HG02642 (cell line): ENCODE data around the gene DUSP6.

Experiments
- ATAC-seq: cut with Tn5 transposase; IDR thresholded peaks from one replicate; pipeline ENCODE4 v1.9.1; 2021; ENCODE audit warnings: mild to moderate bottlenecking; ENCODE audit not compliant: unreplicated experiment, poor library complexity

DUSP6 gene, protein sequence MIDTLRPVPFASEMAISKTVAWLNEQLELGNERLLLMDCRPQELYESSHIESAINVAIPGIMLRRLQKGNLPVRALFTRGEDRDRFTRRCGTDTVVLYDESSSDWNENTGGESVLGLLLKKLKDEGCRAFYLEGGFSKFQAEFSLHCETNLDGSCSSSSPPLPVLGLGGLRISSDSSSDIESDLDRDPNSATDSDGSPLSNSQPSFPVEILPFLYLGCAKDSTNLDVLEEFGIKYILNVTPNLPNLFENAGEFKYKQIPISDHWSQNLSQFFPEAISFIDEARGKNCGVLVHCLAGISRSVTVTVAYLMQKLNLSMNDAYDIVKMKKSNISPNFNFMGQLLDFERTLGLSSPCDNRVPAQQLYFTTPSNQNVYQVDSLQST

DNA sequence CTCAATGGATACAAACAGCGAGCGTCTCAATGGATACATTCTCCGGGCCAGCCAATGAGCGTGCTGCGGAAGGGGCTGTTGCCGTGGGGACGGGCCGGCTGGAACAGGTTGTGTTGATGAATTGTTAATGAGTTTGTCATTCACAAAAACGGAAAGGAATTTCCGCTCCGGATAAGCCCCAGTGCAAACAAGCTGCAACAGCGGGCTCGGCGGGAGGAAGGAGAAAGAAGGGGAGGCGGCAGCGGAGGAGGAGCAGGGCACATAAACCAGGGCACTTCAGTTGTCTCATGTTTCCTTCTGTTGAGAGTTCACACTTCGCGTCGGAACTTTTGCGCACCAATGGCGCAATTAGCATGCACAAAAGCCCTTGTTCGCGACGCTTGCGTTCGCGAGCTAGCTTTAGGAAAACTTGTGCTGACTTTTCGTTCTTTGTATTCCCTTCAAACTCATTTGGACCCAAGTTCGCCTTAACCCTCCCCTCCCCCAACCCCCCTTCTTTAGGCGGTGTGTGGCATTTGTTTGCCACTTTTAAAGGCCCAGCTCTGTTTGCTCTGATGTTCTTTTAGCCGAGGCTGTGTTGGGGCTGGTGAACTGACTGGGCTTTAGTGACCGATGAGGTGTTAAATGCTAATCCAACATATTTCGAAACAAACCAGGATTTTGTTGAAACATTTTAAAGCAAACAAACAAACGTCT lies at the start of gene DUSP6:
Gene DUSP6, minus strand, starts transcription at position 10 of the 696 bp plus-strand sequence. CDS start 462 bp downstream, outside the sequence.
- peak; percentile 45 for ATAC-seq

DNA sequence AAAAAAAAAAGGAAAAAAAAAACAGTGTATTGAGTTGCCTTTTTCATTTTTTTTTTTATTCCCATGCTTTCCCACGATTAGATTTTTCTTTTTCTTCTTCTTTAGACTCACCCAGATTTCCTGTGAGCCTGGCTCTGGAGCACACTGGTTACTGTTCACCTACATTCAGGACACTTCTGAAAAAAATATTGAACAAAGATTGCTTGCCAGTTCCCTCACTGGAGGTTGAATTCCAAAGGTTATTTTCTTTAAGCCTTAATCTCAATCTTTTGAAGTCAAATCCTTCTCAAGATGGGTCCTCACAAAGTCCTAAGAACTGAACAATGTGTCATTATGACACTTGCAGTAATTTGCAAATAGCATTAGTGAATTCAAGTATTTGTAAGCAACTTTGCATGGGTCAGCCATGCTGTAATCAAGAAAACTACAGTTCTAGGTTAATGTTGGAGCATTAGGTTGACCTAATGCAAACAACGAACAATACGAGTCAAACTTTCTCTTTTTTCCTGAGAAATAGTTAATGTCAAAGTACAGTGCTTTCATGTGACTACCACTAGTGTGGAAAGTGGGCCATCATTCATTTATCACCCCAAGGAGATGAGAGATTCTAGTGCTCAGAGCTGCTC lies 49.2 kb upstream of the DUSP6 start:
- ATAC-seq, result no peak

DNA sequence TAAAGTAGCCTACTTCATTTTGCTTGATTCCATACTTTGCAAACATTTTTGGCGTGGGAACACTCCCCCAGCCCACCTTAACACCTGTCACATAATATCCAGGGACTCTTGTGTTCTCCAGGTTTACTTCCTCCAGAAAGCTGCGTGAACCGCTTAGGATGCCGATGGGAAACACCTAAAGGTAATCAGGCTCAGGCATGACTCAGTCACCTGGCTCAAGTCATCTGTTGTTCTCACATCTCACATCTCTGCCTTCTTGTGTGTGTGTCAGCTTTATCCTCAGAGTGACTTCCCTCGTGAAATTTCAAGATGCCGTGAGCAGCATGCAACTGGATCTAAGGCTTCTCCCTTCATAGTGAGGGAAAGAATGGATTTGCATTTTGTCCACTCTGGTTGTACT lies 48.1 kb upstream of the DUSP6 start:
- no peak for ATAC-seq

DNA sequence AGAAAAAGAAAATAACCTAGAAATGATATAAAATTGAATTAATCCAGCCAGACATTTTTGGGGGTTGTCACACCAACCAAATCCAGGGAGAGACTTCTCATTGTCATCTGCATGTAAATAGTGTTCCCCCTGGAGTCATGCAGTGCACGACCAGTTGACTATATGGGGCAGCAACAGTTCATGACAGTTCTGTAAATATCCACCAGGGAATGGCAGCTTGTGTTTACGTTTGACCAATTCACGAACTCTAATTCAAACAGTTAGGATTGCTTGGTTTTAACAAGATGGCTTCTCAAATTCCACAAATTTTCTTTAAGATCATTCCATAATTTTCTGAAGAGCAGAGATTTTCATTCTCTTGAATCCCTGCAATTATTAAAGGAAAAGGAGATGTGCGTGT lies 43.4 kb upstream of the DUSP6 start:
- ATAC-seq, result no peak

DNA sequence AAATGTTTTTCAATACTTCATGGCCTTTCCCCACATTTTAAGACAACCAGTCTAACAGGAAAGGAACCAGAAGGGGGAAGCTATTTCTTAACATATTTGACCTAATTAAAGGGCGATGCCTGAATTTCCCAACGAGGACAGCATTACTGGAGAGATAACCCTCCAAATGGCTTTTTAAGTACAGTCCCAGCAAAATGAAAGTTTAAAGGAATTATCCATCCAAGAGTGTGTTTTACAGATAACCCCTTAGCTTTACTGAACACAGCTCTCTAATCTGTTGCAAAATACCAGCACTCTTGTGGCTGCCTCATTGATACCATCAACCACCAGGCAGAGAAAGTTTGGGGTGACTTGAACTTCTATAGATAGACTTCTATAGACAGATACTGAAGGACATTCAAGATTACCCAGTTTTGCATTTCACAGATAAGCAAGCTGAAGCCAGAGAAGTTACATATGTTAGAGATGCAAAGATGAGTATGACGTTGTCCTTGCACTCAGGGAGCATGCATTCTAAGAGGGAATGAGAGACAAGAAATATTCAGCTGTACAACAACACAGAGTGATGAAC lies 41.3 kb upstream of the DUSP6 start:
- ATAC-seq, result no peak

DNA sequence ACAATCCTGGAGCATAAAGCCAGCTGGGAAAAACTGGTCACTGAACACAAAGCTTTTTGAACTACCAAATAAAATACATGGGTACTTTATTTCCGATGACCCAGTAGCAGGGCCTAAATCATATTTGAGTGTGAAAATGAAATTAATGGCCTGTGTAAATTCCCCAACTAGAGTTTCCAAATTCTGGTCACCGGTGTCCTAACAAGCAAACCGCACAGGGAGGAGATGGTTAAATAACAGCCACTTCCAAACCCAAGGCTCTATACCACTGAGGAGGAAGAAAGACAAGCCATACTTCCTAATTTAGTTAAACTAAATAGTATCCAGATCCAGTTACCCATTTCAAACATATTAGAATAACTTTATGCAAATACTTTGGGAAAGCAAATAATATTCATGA lies 40.1 kb upstream of the DUSP6 start:
- ATAC-seq, result no peak

DNA sequence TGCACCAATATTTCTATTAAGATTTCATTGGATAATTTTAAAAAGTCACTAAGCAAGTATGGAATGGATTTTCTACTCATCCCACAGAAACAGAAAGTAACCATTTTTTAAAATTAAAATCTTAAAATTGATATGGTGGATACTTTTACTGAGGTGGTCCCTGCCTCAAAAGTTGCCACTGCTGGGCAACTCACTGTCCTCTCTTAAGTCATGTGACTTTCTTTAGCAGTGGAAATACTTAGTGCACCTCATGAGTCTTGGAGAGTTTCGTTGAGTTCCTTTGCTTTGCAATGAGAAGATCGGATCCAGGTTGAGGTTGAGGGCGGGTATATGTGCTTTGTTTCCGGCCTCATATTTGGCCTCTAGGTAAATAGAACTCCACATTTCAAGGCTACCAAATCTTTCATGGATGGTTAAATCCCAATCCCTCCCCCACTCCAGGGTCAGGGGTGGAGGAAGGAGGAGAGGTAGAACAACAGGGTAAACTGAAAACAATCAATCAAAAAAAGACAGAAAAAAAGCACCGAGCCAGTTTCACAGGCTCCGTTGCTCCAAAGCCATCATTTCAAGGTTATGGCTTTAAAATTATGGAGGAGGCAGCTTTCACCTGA lies 39.5 kb upstream of the DUSP6 start:
- no peak for ATAC-seq

DNA sequence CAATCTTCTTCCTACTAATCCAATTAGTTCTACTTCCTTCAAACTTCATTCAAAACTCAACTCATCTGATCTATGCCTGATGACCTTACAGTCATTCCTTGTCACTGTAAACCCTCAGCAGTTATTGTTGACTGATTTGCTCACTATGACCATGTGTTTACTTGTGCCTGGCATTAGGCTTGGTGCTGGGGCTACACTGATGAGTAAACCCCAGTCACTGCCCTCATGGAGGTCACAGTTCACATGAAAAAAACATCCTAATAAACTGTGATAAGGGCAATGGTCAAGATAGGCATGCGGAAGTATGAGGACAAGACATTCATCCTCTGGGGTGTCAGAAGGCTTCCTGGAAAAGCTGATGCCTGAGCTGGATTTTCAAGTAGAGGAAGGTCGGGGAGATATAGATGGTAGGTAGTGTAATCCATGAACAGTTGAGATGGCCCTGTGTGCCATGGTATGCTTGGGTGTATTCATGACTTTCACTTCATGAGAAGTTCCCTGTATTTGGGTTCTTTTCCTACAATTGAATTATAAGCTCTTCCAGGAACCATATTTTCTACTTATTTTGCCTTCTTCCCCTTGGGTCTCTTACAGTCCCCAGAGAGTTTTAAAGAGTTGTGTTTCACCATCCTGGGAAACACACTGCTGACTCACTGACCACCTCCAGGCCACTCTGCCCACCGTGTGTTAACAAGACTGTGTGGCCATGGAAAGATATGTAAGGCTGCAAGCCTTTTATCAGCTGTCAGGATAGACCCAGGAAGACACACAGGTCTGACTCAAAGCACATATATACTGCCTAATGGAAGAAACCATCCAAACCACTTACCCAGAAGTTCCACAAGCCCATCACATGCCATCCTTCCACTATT lies 38.7 kb upstream of the DUSP6 start:
- no peak for ATAC-seq

DNA sequence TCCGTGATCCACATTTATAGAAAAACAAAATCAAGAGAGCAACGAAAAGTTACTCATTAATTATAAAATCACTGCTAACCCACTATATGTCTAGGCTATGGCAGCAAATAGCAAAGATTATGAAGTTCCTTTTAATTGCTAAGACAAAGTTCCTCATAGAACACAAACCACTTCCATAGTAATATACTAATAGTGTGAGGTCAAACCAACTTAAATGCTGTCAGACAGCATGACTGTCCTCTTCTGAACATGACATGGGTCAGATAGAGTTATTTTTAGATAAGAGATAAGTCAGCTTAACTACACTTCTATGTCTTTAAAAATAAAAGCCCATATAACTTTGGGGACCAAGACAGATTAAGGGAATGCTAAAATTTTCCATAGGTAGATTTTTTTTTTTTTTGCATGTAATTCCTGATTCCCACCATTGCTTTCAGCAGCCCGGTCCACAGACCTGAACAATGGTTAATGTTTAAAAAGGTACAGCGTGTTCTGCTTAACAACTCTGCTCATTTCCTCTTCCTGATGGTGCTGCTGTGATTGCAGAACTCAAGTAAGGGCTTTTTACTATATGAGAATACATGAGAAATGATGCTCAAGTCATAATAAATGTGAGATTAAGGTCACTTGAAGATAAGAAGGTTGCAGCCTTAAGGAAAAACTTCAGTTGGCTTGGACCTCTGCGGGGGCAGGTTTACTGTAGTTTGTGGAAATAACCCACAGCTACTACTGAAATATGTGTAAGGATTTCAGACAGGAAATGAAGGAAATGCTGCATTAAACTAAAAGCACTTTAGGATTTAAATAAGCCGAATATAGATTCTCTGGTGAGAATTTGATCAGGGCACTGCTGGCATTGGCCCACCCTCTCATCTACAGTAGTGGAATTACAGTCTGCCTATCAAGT lies 37.7 kb upstream of the DUSP6 start:
- ATAC-seq, result peak; percentile 54

DNA sequence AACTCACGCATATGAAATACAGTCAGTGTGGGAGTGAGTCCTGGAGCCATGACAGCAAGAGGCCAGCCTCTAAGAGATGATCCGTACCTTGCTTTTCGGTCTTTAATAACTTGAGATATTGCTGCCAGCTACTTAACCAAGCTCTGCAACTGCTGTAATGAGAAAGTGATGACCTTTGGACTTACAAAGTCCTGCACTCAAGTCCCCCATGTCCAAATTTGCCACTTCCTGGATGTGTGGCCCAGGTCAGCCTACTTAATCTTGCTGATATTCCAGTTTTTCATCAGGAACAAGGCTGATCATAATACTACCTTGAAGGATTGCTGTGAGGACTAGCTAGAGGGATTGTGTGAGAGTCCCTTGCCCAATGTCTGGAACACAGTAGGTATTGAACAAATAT lies 33.8 kb upstream of the DUSP6 start:
- ATAC-seq, result no peak

DNA sequence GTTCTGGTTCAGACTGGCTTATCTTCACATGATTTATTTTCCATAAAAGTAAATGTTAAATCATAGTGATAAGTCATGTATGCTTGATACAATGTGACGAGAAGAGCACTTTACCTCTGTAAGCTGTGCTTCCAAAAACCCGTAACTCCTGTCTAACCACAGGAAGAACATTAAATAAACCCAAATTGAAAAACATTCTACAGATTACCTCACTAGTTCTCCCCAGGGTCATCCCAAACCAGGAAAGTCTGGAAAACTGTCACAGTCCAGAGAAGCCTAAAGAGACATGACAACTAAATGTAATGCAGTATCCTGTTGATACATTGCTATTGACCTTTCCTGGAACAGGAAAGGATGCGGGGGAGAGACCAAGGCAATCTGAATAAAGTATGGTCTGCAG lies 32.5 kb upstream of the DUSP6 start:
- ATAC-seq, result no peak

DNA sequence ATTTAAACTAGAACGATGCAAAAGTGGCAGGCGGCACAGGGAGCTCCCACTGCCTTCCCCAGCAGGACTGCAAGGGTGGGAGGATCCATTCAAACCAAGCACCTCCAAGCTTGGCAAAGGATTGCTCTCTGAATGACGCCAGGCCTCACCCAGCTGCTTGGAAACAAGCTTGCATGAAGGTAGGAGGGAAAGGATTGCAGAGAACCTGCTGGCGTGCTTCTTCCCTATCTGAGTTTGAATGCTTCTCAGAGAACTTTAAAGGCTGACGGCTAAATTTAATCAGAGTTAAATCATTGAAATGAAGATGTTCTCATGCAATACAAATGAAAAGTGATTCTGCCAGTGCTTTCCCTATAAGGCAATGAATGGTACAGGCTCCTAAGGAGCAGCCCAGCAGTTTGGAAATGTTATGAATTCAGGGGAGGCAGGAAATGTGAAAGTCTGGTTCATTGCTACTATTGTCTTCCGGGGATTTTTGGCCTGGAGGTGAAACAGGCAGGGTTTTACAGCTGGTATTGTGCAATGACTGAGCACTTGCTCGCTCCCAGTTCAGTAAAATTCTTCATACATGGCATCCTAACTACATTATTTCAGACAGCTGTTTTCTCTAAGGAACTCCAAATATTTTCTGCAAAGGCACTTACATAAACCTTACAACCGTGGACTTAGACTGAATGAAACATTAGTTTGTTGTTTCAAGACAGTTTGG lies 31.9 kb upstream of the DUSP6 start:
- no peak for ATAC-seq

DNA sequence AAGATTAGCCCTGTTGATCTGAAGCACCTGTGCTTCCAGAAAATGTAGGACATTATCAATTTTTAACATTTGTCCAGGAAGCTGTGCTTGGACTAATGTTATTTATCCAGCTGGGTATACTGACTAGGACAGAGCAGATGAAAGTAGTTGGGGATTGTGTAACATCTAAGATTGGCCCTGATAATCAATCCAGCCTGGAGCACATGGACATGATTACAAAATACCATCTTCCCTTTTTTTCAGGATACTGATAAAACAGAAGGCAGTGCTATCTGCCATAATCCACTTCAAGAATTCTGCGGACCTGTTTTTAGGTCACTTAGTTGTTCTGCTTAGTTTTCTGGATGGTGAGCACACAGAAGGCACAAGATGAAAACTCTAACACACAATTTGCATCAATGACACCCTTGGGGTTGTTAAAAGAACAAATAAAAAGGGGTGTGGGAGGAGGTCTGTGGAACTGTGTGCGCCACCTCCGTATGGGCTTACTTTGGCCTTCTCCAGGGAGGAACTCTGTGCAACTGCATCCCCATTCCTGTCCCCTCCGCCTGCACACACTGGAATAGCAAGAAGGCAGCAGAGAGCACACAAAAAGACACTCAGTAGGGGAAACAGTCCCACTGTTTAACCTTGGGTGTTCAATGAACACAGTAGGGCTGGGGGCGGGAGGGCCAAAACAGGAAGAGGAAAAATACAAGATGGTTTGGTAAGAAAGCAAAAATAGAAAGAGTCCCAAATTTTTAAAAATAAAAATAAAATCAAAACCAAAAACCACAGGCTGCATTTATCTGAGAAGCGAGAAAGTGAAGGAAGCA lies 31.1 kb upstream of the DUSP6 start:
- ATAC-seq, result no peak

DNA sequence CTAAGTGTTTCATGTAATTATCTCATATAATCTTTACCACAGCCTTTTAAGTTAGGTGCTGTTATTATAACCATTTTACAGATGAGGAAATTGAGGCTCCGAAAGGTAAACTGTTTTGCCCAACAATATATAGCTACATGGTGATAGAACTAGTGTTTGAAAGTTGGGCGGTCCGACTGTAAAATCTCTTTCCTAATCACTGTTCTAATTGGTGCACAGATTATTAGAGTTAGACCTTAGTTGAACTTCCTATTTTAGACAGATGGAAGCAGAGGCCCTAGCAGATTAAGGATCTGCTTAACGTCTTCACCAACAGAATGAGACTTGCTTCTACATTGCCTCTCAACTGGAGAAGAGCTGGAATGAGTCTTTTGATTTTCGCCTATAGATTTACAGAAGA lies 30.0 kb upstream of the DUSP6 start:
- ATAC-seq, result no peak

DNA sequence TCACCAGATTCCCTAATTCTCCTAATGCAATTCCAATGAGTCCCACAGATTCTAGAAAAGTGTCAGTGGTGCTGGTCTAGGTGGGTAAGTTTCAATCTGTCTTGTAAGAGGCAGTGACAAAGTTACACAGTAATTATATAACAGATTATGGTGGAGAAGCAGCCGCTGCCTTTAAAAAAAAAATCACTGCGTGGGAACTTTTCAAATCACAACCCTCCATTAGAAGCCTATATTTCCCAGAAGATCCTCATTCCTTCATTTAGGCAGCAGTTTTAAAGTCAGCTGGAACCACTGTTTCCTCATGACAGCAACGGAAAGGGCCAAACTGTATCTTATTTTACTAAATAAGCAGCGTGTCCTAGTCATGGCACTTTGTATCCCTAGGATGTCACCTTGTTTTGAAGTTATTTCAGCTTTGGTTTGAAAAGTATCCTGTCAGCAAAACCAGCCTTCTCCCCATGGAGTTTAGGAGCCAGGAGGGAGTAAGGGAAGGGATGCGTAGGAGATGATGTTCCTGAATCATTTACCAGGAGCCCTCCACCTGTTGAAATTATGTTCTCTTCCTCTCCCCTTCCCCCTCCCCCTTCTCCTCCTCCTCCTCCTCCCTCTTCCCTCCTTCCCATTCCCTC lies 27.7 kb upstream of the DUSP6 start:
- ATAC-seq, result no peak

DNA sequence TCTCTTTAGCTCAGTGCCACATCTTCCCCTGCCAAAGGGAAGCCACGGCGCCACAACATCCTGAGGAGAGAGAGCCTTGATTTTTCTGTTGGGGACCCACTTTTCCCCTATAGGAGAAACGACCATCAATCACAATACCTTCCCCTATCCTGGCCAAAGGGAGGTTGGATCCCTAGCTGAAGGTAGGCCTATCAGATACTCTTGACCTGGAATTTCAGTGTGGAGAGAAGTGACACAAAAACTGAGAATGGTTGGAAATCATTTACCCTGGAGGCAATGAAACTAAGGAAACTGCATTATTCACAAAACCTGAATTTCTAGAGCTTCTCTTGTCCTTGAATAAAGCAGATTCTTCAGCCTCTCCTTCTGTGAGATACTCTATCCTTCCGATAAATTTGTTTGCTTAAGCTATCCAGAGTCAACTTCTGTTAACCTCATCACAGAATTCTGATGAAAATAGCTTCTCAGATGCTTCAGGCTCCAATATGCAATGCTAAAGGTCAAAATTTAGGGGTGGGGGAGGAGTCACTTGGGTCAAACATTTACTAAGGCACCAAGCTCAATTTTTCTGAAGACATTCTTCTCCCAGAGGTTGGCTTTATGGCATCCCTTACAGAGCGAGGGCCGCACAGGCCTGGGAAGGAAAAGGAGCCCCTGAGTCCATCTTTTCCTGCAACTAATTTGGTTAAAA lies 27.0 kb upstream of the DUSP6 start:
- ATAC-seq, result no peak
